G401 (cell line): ENCODE results near the gene BRCA2. TPM values are rescaled to one million over a fixed set of nuclear protein-coding genes. Genes with fewer than 3 reads are reported as not detected.

Experiments used
- DNase-seq: peaks from one replicate; pipeline ENCODE4 v3.0.0-alpha.2; 2015; ENCODE audit warnings: low spot score
- in situ Hi-C: cut with HindIII; loops from 2 replicates; pipeline ENCODE4 v1.10.0; 2016; ENCODE audit warnings: low sequenced_read_pairs, mixed read lengths
- total RNA-seq: library from RNA; depleted of rRNA; stranded (reverse); fragments of >200 nt; shearing (Covaris generic); gene quantifications from 2 replicates; pipeline ENCODE4 v1.2.3, GENCODE V29; 2014

Gene BRCA2
- total RNA-seq, 1 experiment from 2014 or later: 15.5 TPM

DNA sequence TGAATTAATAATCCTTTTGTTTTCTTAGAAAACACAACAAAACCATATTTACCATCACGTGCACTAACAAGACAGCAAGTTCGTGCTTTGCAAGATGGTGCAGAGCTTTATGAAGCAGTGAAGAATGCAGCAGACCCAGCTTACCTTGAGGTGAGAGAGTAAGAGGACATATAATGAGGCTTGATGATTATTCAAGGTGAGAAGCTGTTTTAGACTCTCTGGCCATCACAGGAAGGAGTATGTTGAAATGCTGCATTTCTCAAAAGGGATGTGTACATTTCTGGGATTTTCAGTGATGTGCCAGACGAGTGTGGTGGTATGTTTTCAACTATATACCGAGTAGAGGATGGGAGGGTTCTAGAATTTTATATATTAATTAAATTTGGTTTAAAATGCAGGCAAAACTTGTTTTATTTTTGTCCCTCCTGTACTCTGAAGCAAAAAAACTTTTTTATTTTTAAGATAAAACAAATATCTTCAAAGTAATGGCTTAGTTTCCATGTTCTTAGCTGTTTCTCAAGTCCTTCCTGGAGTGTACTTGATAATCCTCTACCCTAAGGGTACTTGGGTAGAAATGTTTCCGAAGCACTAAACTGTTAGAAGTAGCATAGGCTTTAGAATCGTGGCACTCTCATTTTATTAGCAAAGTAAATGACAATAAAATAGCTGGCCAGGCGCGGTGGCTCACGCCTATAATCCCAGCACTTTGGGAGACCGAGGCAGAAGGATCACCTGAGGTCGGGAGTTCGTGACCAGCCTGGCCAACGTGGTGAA lies 61.5 kb downstream of the BRCA2 start:
- no peak for DNase-seq
- in situ Hi-C loops: no loop called here

DNA sequence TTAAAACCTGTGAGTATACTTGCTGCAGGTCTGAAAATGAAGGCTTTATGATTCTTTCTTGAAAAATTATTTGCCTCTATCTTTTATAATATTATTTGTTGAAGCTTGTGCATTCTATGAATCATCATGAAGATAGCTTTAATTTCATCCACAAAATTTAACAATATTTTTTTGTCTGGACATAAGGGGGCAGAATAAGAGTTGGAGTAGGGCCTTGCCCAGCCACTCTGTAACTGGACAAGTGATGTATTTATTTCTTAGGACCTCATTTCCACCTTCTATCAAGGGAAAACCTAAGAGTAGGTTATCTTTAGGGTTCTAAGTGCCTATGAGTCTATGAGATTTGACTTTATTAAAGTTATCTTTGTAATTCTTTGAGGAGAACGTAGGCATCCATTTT lies 62.7 kb downstream of the BRCA2 start:
- in situ Hi-C loops: no loop called here
- DNase-seq: peak; percentile 3

DNA sequence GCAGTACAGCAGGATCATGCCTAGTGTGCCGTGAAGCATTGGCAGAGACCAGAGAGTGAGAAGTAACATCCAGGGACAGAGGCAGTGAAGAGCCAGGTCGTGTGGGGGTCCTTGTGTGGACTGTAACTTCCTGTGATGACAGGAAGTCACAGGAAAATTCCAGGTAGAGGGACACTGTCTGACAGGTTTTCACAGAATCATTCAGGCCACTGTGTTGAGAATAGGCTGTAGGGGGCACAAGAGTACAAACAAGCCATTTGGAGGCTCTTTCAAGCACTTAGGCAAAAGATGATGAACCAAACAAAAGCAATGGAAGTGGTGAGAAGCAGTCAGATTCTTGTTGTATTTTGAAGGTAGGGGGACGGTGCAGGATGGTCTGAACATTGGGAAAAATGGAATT lies 66.2 kb downstream of the BRCA2 start:
- in situ Hi-C loops: no loop called here
- DNase-seq: peak; percentile 45

DNA sequence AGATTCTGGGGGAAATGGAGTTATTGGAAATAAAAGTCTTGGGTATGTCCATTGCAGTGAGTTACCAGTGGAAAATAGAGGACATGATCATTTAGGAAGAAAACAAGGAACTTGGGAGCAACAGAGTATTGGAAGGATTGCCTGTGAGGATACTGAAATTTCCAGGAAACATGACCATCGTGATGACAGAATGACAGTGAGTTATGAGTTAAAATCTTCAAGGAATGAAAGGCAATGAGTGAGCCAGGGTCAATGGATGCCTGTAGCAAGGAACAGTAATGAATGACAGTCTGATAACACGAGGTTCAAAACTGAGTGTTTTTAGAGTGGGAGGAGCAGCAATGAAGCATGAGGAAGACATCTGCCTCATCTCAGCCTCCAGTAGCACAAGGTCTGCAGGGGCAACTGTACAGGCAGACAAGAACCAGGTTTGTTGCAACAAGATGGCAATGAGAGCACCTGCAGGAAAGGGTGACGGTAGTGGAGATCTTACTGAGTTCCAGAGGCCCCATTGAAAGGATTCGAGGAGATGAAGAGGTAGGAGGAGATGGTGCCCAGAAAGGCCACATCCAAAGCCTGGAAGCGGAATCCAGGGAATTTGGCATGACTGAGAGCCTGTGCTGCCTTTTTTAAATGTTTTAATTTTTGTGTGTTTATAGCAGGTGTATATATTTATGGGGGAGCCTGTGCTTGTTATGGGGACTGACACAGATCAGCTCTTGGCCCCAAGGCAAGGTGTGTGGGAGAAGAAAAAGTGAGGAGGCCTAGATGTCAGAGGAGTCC lies 68.7 kb downstream of the BRCA2 start:
- in situ Hi-C loops: no loop called here

DNA sequence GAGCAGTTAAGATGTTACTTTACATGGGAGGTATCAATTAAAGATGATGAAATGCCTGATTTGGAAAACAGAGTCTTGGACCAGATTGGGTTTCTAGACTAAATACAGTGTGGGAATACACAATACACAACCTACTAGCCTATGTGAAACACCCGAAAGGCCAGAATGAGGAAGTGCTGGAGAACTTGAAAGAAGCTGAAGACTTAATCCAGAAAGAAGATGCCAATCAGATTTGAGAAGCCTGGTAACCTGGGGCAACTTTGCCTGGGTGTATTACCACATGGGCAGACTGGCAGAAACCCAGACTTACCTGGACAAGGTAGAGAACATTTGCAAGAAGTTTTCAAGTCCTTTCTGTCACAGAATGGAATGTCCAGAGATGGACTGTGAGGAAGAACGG lies 69.4 kb downstream of the BRCA2 start:
- DNase-seq: no peak
- in situ Hi-C loops: no loop called here

More for the DNA sequence above, 68.7 kb downstream of the BRCA2 start:
- DNase-seq: no peak

DNA sequence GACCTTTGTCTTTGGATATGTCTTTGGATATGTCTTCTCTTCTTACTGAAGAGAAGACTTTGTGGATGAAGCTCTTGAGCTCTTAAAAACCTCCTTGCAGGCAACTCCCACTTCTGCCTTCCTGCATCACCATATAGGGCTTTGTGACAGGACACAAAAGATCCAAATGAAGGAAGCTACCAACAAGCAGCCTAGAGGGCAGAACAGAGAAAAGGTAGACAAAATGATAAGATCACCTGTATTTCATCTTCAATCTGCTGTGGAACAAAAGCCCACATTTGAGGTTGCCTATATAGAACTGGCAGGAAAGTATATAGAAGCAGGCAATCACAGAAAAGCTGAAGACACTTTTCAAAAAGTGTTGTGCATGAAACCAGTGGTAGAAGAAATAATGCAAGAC lies 70.1 kb downstream of the BRCA2 start:
- no peak for DNase-seq
- in situ Hi-C loops: no loop called here

DNA sequence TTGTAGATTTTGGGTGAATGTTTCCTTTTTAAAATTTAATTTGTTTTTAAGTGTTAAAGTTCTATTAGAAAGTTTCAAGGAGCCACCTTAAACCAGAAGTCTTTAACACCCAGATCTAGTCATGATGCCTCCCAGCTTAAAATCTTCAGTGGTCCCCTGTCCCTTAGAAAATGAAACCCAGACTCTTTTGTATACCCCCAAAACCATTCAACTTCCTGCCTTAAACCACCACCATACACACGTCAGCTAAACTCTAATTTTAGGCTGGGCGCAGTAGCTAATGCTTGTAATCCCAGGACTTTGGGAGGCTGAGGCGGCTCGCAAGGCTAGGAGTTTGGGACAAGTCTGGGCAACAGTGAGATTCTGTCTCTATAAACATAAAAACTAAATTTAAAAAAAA lies 74.7 kb downstream of the BRCA2 start:
- DNase-seq: no peak
- in situ Hi-C loops: no loop called here

DNA sequence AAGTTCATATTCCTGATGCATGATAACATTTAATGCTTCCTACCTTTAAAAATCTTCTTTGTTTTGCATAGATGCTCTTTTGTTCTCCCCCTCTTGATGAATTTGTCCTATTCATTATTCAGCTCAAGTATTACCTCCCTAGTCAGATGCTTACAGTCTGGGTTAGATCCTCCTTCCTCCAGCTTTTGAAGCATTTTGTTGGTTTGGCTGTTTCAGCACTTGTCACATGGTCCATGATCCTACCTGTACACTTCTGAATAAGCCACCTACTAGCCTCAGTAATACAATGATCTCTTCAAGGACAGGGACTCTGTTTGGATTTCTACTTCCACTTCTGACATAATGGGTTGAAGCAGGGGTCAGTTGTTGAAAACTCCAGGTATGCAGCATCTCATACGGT lies 75.2 kb downstream of the BRCA2 start:
- in situ Hi-C loops: no loop called here
- no peak for DNase-seq

DNA sequence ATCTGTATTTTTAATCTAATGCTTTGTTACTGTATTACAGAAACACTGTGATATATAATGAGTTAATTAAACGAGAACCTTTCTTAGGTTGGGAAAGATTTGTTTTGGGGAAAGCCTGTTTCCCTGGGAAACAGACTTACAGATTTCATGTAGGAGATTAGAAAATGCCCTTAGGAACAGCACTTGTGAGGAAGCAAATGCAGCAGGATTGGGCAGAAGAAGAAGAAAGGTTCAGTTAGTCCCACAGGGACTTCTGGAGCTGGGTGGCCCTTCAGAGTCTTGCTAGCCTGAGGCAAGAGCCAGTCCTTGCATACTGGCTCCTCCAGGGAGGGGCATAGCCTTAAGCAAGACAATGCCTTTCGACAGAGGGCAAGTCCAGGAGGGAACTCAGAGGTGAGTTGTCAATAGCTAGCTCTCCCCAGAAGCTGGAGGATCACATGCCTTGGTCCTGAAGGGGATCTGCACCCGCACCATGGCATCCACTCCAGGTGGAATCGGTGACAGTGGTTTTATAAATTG lies 75.9 kb downstream of the BRCA2 start:
- no peak for DNase-seq

DNA sequence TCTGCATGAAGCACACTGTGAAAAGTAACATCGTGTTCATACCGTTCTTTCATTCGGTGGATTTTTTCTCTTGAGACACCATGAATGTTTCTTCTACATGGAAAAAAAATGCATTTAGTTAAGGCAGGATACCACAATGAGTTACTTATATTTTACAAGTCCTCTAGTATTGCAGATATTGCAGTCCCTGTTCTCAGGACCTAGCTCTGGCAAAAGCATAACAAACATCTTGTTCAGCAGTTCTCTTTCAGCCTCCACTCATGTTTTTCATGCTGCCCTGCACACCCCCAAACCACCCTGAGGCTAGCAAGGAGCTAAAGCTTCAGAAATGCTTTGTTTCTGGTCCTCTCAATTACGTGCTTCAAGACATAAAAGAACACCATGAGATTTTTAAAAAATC lies 87.8 kb downstream of the BRCA2 start:
- in situ Hi-C loops: no loop called here
- DNase-seq: no peak

More for the DNA sequence above, 75.9 kb downstream of the BRCA2 start:
- in situ Hi-C loops: no loop called here

DNA sequence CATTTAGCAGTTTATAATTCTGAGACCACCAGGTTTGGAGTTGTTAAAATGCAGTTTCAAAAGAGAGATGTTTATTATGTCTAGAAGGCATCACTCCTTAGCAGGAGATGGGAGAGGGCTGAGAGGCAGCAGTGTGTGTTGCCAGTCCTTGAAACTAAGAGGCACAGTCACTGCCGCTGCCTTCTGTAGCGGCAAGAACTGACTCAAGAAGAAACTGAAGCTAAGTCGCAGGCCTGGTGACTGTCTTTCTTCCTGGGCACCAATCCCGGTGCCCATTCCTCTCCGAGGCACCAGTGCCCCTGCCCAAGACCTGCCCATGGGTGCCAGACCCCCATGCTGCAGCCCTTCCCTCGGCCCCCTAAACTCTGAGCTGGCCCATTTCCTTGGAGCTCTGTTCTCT lies 92.5 kb downstream of the BRCA2 start:
- DNase-seq: no peak
- in situ Hi-C loops: no loop called here

DNA sequence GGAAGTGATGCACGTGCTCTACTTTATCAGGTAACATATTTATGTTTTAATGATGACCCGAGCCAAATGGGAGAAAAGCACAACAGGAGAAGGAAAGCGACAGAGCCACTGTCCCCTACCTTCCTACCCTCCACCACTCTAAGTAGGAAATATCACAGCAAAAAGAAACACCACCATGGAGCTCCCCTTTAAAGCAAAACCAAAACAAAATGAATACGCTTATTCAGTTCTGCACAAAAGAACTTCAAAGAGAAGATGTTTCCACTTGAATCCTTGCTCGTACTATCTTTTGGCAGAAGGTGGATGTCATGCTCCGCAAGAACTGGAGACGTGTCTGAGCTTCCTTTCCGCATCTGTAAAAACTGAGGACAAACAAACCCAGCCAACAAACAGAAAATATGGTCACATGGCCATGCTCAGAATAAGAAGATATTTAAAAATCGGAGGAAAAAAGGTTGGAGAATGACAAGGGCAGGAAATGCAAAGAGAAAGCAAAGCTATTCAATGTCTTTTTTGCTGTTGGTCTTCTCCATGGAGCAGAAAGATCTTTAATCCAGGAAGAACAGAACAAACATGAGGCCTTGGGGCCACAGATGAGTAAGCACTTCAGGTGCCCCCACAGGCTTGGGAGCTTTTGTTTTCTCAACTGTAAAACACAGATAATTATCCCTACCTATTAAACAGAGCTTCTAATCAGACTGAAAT lies 93.1 kb downstream of the BRCA2 start:
- in situ Hi-C loops: no loop called here
- no peak for DNase-seq

DNA sequence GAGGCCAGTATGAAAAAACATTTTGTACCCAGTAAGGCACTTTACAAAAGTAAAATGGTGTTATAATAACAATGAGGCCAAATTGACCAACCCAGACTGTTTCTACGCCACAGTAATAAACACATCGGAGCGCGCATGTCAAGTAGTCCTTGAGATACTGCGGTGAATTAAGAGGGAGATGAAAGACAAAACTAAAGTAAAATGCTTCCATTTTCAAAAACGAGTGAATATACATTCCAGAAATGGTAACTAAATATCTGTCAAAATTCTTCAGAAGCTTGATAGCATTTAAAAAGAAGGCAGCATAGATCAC lies 93.6 kb downstream of the BRCA2 start:
- no peak for DNase-seq
- in situ Hi-C loops: no loop called here

DNA sequence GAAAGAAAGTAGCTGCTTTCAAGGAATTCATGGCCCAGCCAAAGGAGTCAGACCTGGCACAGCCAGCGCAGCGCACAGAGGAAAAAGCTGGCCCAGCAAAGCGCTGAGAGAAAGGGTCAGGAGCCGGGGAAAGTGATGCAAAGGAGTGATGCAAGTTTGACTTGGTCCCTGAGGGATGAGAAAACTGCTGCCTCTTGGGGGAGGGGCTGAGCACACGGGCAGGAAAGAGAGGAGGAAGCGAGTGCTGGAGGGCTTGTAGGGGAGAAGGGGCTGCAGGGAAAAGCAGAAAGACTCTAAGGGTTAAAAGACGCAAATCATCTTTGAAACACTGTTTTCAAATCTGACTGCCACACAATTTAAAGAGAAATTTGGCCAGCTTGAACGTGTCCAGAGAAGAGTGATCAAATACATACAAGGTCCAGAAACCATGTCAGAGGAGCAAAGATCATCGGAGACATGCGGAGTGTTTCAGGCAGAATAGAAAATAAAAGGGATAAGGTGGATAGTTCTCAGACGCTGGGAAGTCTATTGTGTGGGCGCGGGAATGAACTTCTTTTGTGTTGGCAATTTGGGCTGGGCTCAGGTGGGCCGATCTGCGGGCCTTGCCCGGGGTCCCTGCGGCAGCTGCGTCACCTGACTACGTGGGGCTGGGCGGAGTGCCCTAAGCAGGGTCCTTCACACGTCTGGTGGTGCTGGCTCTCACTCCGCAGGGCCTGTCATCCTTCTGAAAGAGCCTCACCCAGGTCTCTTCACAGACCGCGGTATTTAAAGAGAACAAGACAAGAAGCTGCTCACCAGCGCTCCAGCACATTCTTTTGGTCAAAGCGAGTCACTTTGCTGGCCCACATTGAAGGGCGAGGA lies 94.5 kb downstream of the BRCA2 start:
- in situ Hi-C loops: no loop called here
- DNase-seq: no peak

DNA sequence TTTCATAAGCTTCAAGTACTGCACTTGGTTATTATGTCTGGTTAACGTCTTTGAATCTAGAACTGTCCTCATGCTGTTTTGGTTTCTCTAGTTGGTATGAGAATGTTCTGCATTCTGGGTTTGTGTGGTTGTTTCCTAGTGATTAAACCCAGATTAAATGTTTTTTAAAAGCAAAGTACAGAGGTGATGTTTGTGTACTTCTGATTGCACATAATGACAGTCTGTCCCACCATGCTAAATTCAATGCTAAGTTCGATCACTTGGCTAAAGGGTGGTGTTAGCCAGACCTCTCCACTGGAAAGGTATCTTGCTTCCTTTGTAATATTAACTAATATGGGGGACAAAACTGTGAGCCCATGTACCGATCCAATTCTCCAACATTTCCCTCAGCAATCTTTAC lies 98.0 kb downstream of the BRCA2 start:
- DNase-seq: no peak
- in situ Hi-C loops: no loop called here

DNA sequence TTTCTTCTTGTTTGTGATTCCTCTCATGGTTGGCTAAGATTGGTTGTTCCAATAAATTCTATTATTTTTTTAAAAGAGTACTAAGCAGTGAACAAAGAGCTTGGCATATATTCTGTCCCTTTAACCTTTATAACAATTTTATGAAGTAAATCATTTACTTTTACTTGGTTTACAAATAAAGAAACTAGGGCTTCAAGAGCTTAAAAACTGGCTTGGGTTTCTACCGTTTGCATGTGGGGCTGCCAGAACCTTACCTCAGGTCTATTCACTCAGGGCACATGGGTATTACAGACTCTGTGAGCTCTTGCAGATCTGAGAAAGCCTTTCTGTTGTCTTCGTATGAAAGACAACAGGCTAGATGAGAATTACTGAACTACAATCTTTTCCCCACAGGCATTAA lies 99.3 kb downstream of the BRCA2 start:
- DNase-seq: no peak
- in situ Hi-C loops: no loop called here

DNA sequence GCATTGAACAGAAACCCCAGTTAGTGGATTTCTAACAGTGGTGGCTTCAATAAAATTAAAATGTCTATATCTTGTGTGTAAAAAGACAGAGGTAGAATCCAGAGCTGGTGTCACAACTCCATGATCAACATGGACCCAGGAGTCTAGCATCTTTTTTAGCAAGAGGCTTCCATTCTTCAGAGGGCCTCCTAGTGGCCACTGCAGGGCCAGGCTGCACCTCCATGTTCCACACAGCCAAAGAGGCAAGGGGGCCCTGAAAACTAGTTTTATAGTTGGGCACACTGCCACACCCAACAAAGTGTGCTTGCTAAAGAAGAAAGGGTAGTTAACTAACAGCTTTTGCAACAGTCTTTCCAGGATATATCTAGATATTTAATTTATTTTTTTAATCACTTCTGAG lies 99.7 kb downstream of the BRCA2 start:
- in situ Hi-C loops: no loop called here
- no peak for DNase-seq

DNA sequence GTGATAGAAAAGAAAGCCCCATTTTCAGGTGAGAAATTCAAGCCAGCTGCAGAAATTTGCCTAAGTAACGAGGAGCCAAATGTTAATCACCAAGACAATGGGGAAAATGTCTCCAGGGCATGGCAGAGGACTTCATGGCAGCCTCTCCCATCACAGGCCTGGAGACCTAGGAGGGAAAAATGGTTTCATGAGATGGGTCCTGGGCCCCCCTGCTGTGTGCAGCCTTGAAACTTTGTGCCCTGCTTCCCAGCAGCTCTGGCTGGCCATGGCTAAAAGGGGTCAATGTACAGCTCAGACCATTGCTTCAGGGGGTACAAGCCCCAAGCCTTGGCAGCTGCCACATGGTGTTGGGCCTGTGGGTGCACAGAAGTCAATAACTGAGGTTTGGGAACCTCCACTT lies 102.7 kb downstream of the BRCA2 start:
- in situ Hi-C loops: no loop called here
- DNase-seq: no peak

DNA sequence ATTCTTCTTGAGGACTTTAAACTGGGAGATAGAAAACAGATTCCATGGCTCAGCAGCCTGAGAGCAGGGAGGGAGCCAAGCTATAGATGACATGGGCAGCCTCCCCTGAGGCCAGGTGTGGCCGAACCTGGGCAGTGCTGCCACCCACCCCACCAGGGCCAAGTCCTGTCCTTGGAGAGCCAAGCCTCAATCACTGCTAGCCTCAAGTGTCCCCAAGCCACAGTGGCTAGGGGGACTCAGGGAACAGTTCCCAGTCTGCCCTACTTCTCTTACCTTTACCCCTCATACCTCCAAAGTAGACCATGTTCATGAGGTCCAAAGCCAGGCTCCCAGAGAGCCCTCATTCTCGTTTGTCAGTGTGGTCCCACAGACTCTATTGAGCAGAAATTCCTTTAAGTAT lies 104.6 kb downstream of the BRCA2 start:
- in situ Hi-C loops: no loop called here
- DNase-seq: no peak
